GM03348 (cell line): Measurements from ENCODE around the gene FBXW5.

Experiments used
- DNase-seq: peaks from one replicate; pipeline ENCODE4 v3.0.0; 2012; ENCODE audit warnings: low spot score

Gene FBXW5

GRCh38 chr9:136949239-136949816, 4.8 kb upstream of the FBXW5 start:
- DNase-seq: no peak

DNA sequence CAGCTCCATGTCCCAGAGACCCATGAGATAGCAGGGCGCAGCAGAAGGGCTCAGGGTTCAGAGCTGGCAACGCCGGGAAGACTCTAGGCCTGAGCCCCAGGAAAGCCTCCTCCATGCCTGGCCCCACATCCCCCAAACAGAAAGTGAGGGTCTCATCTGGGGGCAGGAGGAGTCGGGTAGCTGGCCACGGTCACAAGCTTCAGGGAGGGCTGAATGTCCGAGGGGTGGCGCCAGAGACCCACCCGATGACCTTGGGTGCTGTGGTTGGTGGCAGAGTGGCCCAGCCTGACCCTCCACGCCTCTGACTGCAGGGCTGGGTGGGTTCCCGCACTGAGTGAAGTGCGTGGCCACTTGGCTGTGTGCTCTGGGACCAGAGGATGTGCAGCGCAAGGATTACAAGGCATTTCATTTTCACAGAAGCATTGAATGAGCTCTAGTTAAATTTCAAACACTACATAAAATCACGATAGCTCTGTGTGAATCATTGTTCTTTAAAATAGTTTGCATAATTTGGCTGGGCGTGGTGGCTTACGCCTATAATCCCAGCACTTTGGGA, 3.5 kb upstream of the FBXW5 start:
- DNase-seq: peak; percentile 73

DNA sequence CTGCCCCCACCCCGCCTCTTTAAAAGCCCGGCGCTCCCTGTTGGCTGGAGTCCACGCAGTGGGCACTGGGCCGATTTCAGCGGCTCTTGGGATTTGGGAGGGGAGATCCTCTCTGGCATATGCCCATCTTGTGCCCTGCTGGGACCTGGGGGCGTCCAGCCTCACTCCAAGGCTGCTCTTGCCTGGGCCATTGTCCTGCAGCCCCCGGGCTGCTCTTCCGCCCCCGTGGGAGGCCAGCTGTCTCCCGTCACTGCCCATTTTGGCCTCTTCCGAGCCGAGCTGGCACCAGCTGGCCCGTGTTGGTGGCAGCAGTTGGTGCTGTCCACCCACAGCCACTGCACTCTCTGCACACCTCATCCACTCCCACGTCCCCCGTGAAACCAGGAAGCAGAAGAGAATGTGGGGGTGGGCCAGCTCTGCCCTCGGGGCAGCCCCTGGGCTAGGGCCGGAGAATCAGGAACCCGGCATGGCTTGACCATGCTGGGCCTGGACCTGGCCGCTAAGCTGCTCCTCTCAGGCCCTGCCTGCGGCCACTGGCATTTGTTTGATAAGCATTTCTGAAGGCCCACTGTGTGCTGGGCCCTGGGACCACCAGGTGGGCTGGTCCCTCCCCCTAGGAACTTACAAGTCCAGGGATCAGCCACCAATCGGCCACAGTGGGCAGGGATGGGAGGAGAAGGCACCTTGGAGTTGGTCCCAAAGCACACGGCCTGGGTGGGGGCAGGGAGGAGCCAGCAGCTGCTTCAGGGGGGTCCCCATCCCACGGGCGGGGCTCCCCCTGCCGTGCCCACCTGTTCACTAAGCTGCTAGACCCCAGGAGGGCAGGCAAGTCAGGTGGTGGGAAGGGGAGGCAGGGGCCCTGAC, 2.7 kb upstream of the FBXW5 start:
- DNase-seq: no peak

- DNase-seq: no peak
Observed at GRCh38 chr9:136946228-136947027, 1.9 kb upstream of the FBXW5 start.

- DNase-seq: no peak
Observed at GRCh38 chr9:136945333-136946227, 1.0 kb upstream of the FBXW5 start.

GRCh38 chr9:136944212-136944518, 373 bp downstream of the FBXW5 start:
- peak; percentile 91 for DNase-seq

- DNase-seq: no peak
Observed at GRCh38 chr9:136943291-136944211, 987 bp downstream of the FBXW5 start.

DNA sequence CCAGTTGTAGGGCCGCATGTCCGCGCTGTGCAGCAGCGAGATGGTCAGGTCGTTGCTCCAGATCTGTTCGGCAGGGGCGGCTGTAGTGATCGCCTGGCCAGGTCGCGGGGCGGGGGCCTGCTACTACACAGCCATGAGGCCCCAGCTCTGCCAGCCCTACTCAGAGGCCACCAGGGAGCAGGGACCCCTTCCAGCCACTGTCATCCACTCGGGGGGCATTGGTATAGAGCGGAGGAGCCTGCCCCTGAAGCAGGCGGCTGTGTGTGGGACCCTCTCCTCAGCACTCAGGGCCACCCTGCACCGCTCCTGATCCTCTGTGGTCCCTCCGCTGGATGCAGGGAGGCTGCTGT, 1.7 kb downstream of the FBXW5 start:
- DNase-seq: no peak

- no peak for DNase-seq
Observed at GRCh38 chr9:136942112-136942880, 2.2 kb downstream of the FBXW5 start.

DNA sequence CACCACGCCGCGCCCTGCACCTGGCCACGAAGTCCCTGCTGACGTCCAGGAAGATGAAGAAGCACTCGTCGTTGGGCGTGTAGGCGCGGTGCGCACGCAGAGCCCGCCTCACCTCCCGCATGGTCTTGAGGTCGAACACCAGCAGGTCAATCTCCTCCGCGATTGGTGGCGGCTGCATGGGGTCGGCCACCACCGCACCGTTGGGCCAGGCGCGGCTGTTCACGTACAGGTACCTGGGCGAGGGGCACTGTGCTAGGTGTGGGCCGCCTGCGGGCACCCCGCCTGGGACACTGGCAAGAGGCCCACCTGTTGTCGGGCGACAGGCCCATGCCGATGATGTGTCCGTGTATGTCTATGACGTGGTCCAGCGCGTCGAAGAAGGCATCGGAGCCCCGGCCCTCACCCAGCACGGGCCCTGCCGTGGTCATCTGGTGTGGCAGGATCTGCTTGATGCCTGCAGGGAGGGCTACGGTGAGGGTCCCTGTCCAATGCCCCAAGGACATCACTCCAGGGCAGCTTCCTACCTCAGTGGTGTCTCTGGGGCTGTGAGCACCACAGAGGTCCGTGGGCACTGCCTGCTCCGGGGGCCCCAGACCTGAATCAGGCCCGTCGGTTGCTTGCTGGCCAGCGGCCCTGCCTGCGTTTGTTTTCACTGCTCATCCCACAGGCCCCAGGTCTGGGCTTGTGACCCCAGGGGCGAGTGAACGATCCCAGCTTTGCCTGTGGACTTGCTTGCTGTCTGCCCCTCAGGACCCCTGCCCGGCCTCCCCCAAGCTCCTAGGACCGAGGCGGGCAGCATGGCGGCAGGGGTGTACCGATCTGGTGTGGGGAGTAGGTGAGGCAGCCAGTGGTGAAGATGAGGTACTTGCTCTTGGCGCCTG, 3.1 kb downstream of the FBXW5 start:
- DNase-seq: no peak

DNA sequence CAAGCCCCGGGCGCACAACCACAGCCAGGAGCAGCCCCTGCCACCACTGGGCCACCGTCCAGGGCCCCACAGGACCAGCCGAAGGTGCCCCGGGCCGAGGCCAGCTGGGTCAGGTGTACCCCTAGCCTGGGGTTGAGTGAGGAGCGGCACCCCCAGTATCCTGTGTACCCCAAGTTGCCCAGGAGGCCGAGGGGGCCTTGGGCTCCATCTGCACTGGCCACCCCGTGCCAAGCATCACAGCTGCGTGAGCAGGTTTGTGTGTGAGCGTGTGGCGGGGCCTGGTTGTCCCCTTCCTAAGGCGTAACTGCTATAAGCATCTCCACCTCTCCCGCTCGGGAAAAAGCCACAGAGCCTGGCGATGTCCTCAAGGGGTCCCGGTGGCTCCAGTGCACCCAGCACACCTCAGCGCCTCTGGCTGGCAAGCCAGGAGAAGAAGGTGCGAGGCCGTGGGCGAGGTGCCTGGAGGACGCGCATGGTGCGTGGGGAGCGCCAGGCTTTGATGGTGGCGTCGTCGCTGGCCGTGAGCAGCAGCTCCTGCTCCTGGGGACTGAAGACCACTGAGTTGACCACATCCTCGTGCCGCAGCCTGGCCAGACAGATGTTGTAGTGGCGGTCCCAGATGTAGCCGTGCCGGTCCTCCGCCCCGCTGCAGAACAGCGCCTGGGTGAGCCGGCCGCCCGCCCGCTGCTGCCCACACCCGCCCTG, 3.9 kb downstream of the FBXW5 start:
- DNase-seq: no peak

- no peak for DNase-seq
Observed at GRCh38 chr9:136939996-136940525, 4.5 kb downstream of the FBXW5 start.

DNA sequence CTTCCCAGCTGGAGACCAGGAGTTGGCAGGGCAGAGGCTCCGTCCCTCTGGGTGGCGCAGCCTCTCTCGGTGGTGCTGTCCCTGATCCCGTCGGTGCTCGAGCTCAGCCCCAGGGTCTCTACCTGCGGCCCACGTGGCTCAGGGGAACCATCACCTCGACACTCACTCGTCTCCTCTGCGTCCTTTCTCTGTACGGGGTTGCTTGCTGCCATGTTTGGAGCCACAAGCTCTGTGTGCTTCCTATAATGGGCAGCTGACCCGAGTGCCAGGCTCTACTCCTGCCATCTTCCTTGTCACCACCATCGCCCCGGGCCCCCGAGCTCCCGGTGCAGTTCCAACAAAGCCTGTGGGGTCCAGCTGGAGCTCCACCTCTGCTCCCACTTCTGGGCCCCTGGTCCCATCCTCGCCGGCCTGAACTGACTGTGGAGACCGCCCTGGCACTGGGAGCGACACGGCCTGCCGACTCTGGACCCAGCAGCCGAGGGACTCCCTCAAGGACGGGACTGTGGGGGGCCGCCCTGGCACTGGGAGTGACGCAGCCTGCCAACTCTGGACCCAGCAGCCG, 5.0 kb downstream of the FBXW5 start:
- DNase-seq: no peak

DNA sequence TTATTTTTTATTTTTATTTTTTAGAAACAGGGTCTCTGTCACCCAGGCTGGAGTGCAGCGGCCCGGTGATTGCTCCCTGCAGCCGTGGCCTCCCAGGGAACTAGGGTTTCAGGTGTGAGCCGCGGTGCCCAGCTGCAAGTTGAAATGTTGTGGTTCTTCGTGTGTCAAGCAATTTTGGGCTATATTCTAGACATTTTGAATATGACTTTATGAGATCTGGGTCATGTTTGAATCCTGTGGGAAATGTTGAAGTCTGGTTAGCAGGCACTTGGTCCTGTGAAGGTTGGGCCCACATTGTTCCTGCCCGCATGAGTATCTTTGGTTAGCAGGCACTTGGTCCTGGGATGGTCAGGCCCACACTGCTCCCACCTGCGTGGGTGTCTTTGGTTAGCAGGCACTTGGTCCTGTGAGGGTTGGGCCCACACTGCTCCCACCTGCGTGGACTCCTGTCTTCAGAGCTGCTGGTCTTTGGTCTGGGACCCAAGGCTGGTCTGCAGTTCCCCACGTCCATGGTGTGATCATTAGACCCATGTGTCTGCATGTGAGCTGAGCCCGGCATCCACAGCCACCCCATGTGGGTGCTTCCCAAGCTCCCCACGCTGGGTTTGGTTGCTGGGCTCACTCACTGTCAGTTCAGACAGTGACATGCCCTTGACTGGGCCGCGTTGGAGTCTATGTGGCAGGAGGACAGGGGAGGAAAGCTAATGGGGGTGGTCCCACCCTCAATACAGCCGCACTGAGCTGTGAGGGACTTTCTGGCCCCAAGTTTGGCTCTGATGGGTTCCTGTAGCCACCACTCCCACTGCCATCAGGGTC, 7.1 kb downstream of the FBXW5 start:
- DNase-seq: no peak

- DNase-seq: no peak
Observed at GRCh38 chr9:136936645-136937170, 7.8 kb downstream of the FBXW5 start.

DNA sequence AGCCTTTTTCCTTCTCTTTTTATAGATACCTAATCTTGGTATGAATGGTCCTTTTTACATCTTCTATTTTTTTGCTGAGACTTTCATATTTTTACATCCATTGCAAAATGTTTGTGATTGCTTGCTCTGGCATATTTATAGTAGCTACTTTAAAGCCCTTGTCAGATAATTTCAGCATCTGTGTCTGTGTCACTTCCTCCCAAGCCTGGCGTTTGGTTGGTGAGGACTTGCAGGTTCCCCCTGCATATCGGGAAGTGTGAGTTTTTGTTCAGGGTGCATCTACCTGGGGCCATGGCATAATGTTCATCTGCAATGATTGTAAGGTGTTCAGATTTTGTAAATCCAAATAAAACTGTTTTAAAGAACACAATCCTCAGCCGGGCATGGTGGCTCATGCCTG, 8.9 kb downstream of the FBXW5 start:
- DNase-seq: no peak

DNA sequence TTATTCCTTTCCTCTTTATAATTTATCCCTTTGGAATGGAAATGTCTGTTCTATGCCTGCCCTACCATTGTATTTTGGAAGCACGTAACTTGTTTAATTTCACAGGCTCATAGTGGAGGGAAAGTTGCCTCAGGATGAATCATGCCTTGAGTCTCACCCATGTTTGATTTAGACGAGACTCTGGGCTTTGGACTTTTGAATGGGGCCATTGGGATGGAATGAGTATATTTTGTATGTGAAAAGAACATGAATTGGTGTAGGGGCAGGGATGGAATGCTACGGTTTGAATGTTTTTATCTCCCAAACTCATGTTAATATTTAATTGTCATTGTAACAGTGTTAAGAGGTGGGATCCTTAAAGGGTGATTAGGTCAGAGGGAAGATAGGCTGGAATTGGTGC, 10.3 kb downstream of the FBXW5 start:
- DNase-seq: no peak
